ENCODE measurements around the gene B4GALT3. TPM values are rescaled to one million over a fixed set of nuclear protein-coding genes. Genes with fewer than 3 reads are reported as not detected.

B4GALT3 gene
- 9.5 and 36.5 TPM in 2 replicates for total RNA-seq (ENCODE audit: low replicate concordance)

DNA sequence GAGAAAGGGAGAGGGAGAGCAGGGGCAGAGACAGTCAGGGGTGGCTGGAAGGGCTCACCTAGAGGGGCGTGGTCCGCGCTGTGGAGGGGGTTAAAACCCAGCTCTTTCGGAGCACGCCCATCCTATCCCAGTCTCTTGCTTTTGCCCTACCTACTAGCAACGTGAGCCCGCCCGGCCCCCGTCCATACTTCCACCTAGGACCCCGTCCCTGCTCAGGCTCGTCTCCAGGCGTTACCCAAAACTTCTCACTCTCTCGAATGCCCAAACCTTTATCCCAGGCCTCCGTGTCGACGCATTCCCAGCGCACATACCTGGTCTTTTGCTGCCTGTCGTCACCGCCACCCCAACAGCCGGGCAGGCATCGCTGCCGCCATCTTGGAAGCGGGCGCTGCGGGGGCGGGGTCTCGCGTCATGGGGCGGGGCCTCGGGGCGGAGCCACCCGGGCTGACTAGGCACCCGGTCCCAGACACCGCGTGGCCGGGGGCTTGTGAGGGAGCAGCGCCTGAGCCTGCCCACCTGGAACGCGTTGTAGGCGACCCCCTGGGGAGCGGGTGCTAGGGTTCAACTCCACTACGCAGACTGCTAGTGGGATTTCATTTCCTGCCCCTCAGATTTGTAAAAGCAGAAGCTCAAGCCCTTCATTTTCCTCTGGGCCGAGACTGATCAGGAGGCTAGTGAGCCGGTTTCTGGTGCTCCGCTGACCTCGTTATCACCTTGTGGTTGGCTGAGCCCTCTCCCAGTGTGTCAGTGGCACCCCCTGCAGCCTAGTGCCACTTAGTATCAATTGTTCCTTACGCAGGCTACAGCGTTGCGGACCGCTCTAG, at the start of gene B4GALT3:
TSS of gene B4GALT3 (minus strand) at position 396 of the 824 bp plus-strand sequence. CDS start 1,447 bp downstream, outside the sequence.
- H3K4me1 ChIP-seq, result no peaks in the 10 kb centered on the region
- peaks cover 24% of the 10 kb centered on the region for H3K4me1 Mint-ChIP-seq
- peaks cover 20% of the 10 kb centered on the region for H3K36me3 Mint-ChIP-seq
- no peak within 1 kb of the TSS for H3K27ac ChIP-seq
- no peaks in the 10 kb centered on the region for H3K36me3 ChIP-seq
- peaks cover 3% of the 10 kb centered on the region for H3K27me3 Mint-ChIP-seq (ENCODE audit: insufficient read depth, low read depth)
- peak within 1 kb of the TSS; percentile 49 for H3K9ac ChIP-seq
- H3K27ac Mint-ChIP-seq, result peak within 1 kb of the TSS; percentile 99
- peak within 1 kb of the TSS; percentile 94 for H3K4me2 ChIP-seq
- peak within 1 kb of the TSS; percentile 98 for H2AFZ ChIP-seq (replicated peaks)
- peak within 1 kb of the TSS; percentile 82 for H3K4me3 ChIP-seq
- H3F3A ChIP-seq (ENCODE audit: low read depth), result peaks cover 10% of the 10 kb centered on the region
- peak within 1 kb of the TSS; percentile 99 for H3K4me3 Mint-ChIP-seq
- H3K27me3 ChIP-seq, result peaks cover 10% of the 10 kb centered on the region
- TF ChIP-seq EZH2phosphoT487 (IDR thresholded peaks at IDR 0.05) (no peak), EZH2 (IDR thresholded peaks at IDR 0.05) (no peak)
- TF ChIP-seq, protein P1, sequence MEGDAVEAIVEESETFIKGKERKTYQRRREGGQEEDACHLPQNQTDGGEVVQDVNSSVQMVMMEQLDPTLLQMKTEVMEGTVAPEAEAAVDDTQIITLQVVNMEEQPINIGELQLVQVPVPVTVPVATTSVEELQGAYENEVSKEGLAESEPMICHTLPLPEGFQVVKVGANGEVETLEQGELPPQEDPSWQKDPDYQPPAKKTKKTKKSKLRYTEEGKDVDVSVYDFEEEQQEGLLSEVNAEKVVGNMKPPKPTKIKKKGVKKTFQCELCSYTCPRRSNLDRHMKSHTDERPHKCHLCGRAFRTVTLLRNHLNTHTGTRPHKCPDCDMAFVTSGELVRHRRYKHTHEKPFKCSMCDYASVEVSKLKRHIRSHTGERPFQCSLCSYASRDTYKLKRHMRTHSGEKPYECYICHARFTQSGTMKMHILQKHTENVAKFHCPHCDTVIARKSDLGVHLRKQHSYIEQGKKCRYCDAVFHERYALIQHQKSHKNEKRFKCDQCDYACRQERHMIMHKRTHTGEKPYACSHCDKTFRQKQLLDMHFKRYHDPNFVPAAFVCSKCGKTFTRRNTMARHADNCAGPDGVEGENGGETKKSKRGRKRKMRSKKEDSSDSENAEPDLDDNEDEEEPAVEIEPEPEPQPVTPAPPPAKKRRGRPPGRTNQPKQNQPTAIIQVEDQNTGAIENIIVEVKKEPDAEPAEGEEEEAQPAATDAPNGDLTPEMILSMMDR (IDR thresholded peaks at IDR 0.05), result peak; percentile 21
- H3K9me3 Mint-ChIP-seq, result no peaks in the 10 kb centered on the region
- H3K79me2 ChIP-seq (ENCODE audit: low read depth), result no peaks in the 10 kb centered on the region
- DNase-seq (ENCODE audit: low spot score), result peak; percentile 90
- no peaks in the 10 kb centered on the region for H4K20me1 ChIP-seq (ENCODE audit: low read depth)
- no peaks in the 10 kb centered on the region for H3K9me3 ChIP-seq (ENCODE audit: low read depth)

DNA sequence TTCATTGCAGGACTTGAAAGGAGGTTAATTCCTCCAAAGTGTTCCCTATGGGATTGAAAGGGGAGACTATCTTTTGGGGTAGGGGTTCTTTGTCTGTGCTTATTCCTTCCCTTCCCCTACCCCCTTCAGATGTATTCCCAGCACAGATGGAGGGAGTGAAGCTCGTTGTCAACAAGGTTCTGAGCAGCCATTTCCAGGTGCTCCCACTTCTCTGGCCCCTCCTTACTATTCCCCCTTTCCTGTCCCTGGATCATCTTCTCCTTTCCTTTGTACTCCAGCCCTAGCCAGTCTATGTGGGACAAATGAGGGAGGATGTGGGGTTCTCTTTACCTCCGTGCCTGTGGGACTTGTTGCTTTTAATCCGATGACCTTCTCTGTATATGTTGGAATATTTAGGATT, 49.5 kb upstream of the B4GALT3 start:
- DNase-seq (ENCODE audit: low spot score), result no peak
- peak overlapping the region; percentile 99 for H3K4me3 Mint-ChIP-seq
- Histone ChIP-seq H3K36me3 (no peaks in the 10 kb centered on the region), H3K27ac (no peak overlapping the region), H3K9ac (no peak overlapping the region), H3K79me2 (ENCODE audit: low read depth) (no peaks in the 10 kb centered on the region), H3K27me3 (no peaks in the 10 kb centered on the region), H2AFZ (replicated peaks) (peak overlapping the region; percentile 84), H3F3A (ENCODE audit: low read depth) (peaks cover 13% of the 10 kb centered on the region), H4K20me1 (ENCODE audit: low read depth) (no peaks in the 10 kb centered on the region), H3K4me3 (peak overlapping the region; percentile 70), H3K4me2 (peak overlapping the region; percentile 89), H3K4me1 (peaks cover 9% of the 10 kb centered on the region), H3K9me3 (ENCODE audit: low read depth) (no peaks in the 10 kb centered on the region)
- peaks cover 6% of the 10 kb centered on the region for H3K27me3 Mint-ChIP-seq (ENCODE audit: insufficient read depth, low read depth)
- no peaks in the 10 kb centered on the region for H3K36me3 Mint-ChIP-seq
- TF ChIP-seq EZH2phosphoT487 (IDR thresholded peaks at IDR 0.05), result no peak
- no peak for TF ChIP-seq EZH2 (IDR thresholded peaks at IDR 0.05)
- TF ChIP-seq, protein P1 (IDR thresholded peaks at IDR 0.05), result no peak
- no peak overlapping the region for H3K27ac Mint-ChIP-seq
- peaks cover 21% of the 10 kb centered on the region for H3K4me1 Mint-ChIP-seq
- H3K9me3 Mint-ChIP-seq, result no peaks in the 10 kb centered on the region

DNA sequence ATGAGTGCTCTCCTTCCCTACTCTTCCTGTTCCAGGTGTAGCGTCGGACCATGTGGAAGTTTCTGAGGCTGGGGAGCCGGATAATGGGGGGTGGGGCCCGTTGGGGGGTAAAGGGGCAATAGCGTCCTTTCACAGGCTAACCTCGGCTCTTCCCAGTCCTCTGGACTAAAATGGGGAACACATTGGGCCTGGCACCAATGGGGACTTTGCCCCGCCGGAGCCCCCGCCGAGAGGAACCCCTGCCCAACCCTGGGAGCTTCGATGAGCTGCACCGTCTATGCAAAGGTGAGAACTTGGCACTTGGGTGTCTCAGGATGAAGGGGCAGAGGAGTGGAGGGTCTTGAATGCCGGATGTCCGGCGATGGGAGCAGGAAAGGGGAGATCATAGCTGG, 49.0 kb upstream of the B4GALT3 start:
- Histone ChIP-seq H4K20me1 (ENCODE audit: low read depth) (no peaks in the 10 kb centered on the region), H2AFZ (replicated peaks) (peak overlapping the region; percentile 84), H3F3A (ENCODE audit: low read depth) (peaks cover 13% of the 10 kb centered on the region), H3K27me3 (no peaks in the 10 kb centered on the region), H3K36me3 (no peaks in the 10 kb centered on the region), H3K4me3 (peak overlapping the region; percentile 70), H3K9me3 (ENCODE audit: low read depth) (no peaks in the 10 kb centered on the region), H3K4me2 (peak overlapping the region; percentile 89), H3K4me1 (peaks cover 9% of the 10 kb centered on the region), H3K27ac (no peak overlapping the region), H3K79me2 (ENCODE audit: low read depth) (no peaks in the 10 kb centered on the region), H3K9ac (peak overlapping the region; percentile 2)
- Mint-ChIP-seq H3K27me3 (ENCODE audit: insufficient read depth, low read depth) (peaks cover 6% of the 10 kb centered on the region), H3K4me3 (peak overlapping the region; percentile 99), H3K27ac (peak overlapping the region; percentile 96), H3K9me3 (no peaks in the 10 kb centered on the region), H3K36me3 (no peaks in the 10 kb centered on the region), H3K4me1 (peaks cover 21% of the 10 kb centered on the region)
- no peak for DNase-seq (ENCODE audit: low spot score)
- TF ChIP-seq EZH2 (IDR thresholded peaks at IDR 0.05), result no peak
- no peak for TF ChIP-seq EZH2phosphoT487 (IDR thresholded peaks at IDR 0.05)
- TF ChIP-seq, protein P1 (IDR thresholded peaks at IDR 0.05), result no peak

Measured in neural progenitor cell (in vitro differentiated cells).